HFFc6 (cell line): ENCODE data around the gene CHST2. TPM values are rescaled to one million over a fixed set of nuclear protein-coding genes. Genes with fewer than 3 reads are reported as not detected.
A peak's percentile ranks its signal among the peaks of the same experiment; 100 is the strongest.

ENCODE experiments used
- DNase-seq: peaks from one replicate; pipeline ENCODE4 v3.0.0-alpha.2; 2018
- H3K27ac Mint-ChIP-seq: 2 replicates; pipeline ENCODE4 v1.8.0; 2020; ENCODE audit warnings: mild to moderate bottlenecking, mixed read lengths
- H3K27me3 Mint-ChIP-seq: 2 replicates; pipeline ENCODE4 v1.8.0; 2021; ENCODE audit warnings: mild to moderate bottlenecking, moderate library complexity, mixed read lengths; ENCODE audit not compliant: insufficient read depth
- H3K36me3 Mint-ChIP-seq: 2 replicates; pipeline ENCODE4 v1.8.0; 2021; ENCODE audit warnings: low read depth, mixed read lengths
- H3K4me1 Mint-ChIP-seq: 2 replicates; pipeline ENCODE4 v1.8.0; 2020; ENCODE audit warnings: low read depth, mixed read lengths
- H3K4me3 Mint-ChIP-seq: 2 replicates; pipeline ENCODE4 v1.8.0; 2020; ENCODE audit warnings: mild to moderate bottlenecking, moderate library complexity, mixed read lengths
- H3K9me3 Mint-ChIP-seq: 2 replicates; pipeline ENCODE4 v1.8.0; 2020; ENCODE audit warnings: mild to moderate bottlenecking, mixed read lengths
- CTCF ChIP-seq: fragments of 200-600 bp; sonication (generic); IDR thresholded peaks from 2 replicates; pipeline ENCODE4 v1.5.0; 2021; ENCODE audit warnings: antibody characterized with exemption, mild to moderate bottlenecking
- total RNA-seq, 6 experiments: library from RNA; stranded (reverse); fragmentation: NEBNext Ultra II Directional; extraction: Animal tissue kit (Norgen Biotek cat#: 25700); gene quantifications; 2 replicates in 1 of 6; 3 replicates in 5 of 6; pipeline ENCODE4 v1.2.3, GENCODE V29; 2021

The CHST2 gene
- total RNA-seq, 6 experiments from 2014 or later, result 2.6 to 4.3 (median 3.8) TPM

- Mint-ChIP-seq H3K9me3 (peaks cover 5% of the 10 kb centered on the region; the same call in 1 of the 2 replicates), H3K27ac (no peak overlapping the region; the same call in 1 of the 2 replicates), H3K4me1 (peaks cover 8% of the 10 kb centered on the region), H3K4me3 (no peak overlapping the region), H3K36me3 (no peaks in the 10 kb centered on the region), H3K27me3 (peaks cover 1% of the 10 kb centered on the region; the same call in 1 of the 2 replicates)
- TF ChIP-seq CTCF, result no peak
- peak; percentile 34 for DNase-seq
Observed at GRCh38 chr3:143084856-143085731, 34.5 kb upstream of the CHST2 start.

GRCh38 chr3:143088835-143089234 lies 30.7 kb upstream of the CHST2 start:
- peaks cover 10% of the 10 kb centered on the region for H3K27me3 Mint-ChIP-seq
- H3K4me1 Mint-ChIP-seq, result peaks cover 8% of the 10 kb centered on the region
- no peak overlapping the region for H3K27ac Mint-ChIP-seq
- no peak overlapping the region for H3K4me3 Mint-ChIP-seq
- H3K9me3 Mint-ChIP-seq, result peaks cover 5% of the 10 kb centered on the region; the same call in 1 of the 2 replicates
- no peaks in the 10 kb centered on the region for H3K36me3 Mint-ChIP-seq
- no peak for DNase-seq
- no peak for TF ChIP-seq CTCF

- DNase-seq, result no peak
Observed at GRCh38 chr3:143089965-143090364, 29.6 kb upstream of the CHST2 start.

GRCh38 chr3:143090486-143090885 lies 29.1 kb upstream of the CHST2 start:
- H3K27ac Mint-ChIP-seq, result no peak overlapping the region
- DNase-seq, result no peak
- H3K36me3 Mint-ChIP-seq, result no peaks in the 10 kb centered on the region
- H3K9me3 Mint-ChIP-seq, result no peaks in the 10 kb centered on the region
- peaks cover 15% of the 10 kb centered on the region for H3K27me3 Mint-ChIP-seq
- H3K4me3 Mint-ChIP-seq, result no peak overlapping the region
- H3K4me1 Mint-ChIP-seq, result no peaks in the 10 kb centered on the region
- no peak for TF ChIP-seq CTCF

More at GRCh38 chr3:143089965-143090364, 29.6 kb upstream of the CHST2 start:
- no peak overlapping the region for H3K27ac Mint-ChIP-seq
- no peak overlapping the region for H3K4me3 Mint-ChIP-seq
- peaks cover 3% of the 10 kb centered on the region for H3K4me1 Mint-ChIP-seq
- 0 out of 2 replicates have a peak, but pooled peaks cover 1% of the 10 kb centered on the region for H3K9me3 Mint-ChIP-seq
- no peak for TF ChIP-seq CTCF
- H3K27me3 Mint-ChIP-seq, result peaks cover 15% of the 10 kb centered on the region
- no peaks in the 10 kb centered on the region for H3K36me3 Mint-ChIP-seq

- Mint-ChIP-seq H3K27me3 (peaks cover 15% of the 10 kb centered on the region), H3K9me3 (no peaks in the 10 kb centered on the region), H3K4me1 (no peaks in the 10 kb centered on the region), H3K4me3 (no peak overlapping the region), H3K36me3 (no peaks in the 10 kb centered on the region), H3K27ac (no peak overlapping the region)
- no peak for DNase-seq
- no peak for TF ChIP-seq CTCF
Observed at GRCh38 chr3:143090976-143091837, 28.4 kb upstream of the CHST2 start.
